Neuron (in vitro differentiated cells): ENCODE data around the gene MICOS13.
"Not testable (repeated sequence)": the region's sequence is repeated elsewhere in the genome, so short reads cannot be mapped to it uniquely, and the experiment has no call there.

Source experiments
- H2AFZ ChIP-seq: one replicate; pipeline ENCODE4 v1.6.1; 2013; ENCODE audit warnings: low read depth, mild to moderate bottlenecking, inconsistent platforms, low read length, moderate library complexity
- H3K27me3 ChIP-seq: one replicate; pipeline ENCODE4 v1.6.1; 2013; ENCODE audit warnings: low read length; ENCODE audit not compliant: insufficient read depth
- H3K36me3 ChIP-seq: one replicate; pipeline ENCODE4 v1.6.1; 2013; ENCODE audit warnings: low read length; ENCODE audit not compliant: insufficient read depth
- H3K4me1 ChIP-seq: one replicate; pipeline ENCODE4 v1.6.1; 2013; ENCODE audit warnings: low read length; ENCODE audit not compliant: insufficient read depth
- H3K4me3 ChIP-seq: 2 replicates; pipeline ENCODE4 v1.5.1; 2013; ENCODE audit warnings: mild to moderate bottlenecking, low read length, moderate library complexity
- H3K9me3 ChIP-seq: one replicate; pipeline ENCODE4 v1.6.1; 2013; ENCODE audit warnings: low read length

The MICOS13 gene

GRCh38 chr19:5707576-5708575, 27.6 kb upstream of the MICOS13 start:
- Histone ChIP-seq H3K9me3 (peaks cover 5% of the 10 kb centered on the region), H3K4me1 (no peaks in the 10 kb centered on the region), H3K4me3 (no peak overlapping the region), H3K27me3 (no peaks in the 10 kb centered on the region), H2AFZ (no peak overlapping the region), H3K36me3 (peaks cover 79% of the 10 kb centered on the region)

GRCh38 chr19:5706876-5707573, 26.7 kb upstream of the MICOS13 start:
- H3K4me1 ChIP-seq = no peaks in the 10 kb centered on the region

GRCh38 chr19:5705552-5705951, 25.2 kb upstream of the MICOS13 start:
- peaks cover 7% of the 10 kb centered on the region for H3K9me3 ChIP-seq
- no peak overlapping the region for H2AFZ ChIP-seq
- no peaks in the 10 kb centered on the region for H3K27me3 ChIP-seq
- peaks cover 64% of the 10 kb centered on the region for H3K36me3 ChIP-seq
- H3K4me3 ChIP-seq = no peak overlapping the region
- H3K4me1 ChIP-seq = no peaks in the 10 kb centered on the region

More at GRCh38 chr19:5706876-5707573, 26.7 kb upstream of the MICOS13 start:
- H3K4me3 ChIP-seq = no peak overlapping the region
- peaks cover 5% of the 10 kb centered on the region for H3K9me3 ChIP-seq
- H2AFZ ChIP-seq = no peak overlapping the region
- no peaks in the 10 kb centered on the region for H3K27me3 ChIP-seq
- H3K36me3 ChIP-seq = peaks cover 72% of the 10 kb centered on the region

GRCh38 chr19:5703819-5704818, 23.8 kb upstream of the MICOS13 start:
- H3K36me3 ChIP-seq = peaks cover 62% of the 10 kb centered on the region
- no peaks in the 10 kb centered on the region for H3K27me3 ChIP-seq
- H3K4me3 ChIP-seq = no peak overlapping the region
- H3K4me1 ChIP-seq = no peaks in the 10 kb centered on the region
- H2AFZ ChIP-seq = no peak overlapping the region
- H3K9me3 ChIP-seq = peaks cover 7% of the 10 kb centered on the region

DNA sequence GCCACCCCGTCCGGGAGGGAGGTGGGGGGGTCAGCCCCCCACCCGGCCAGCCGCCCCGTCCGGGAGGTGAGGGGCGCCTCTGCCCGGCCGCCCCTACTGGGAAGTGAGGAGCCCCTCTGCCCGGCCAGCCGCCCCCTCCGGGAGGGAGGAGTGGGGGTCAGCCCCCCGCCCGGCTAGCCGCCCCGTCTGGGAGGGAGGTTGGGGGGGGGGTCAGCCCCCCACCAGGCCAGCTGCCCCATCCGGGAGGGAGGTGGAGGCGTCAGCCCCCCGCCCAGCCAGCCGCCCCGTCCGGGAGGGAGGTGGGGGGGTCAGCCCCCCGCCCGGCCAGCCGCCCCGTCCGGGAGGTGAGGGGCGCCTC, 21.7 kb upstream of the MICOS13 start:
- H3K4me3 ChIP-seq, H3K9me3 ChIP-seq, H3K4me1 ChIP-seq, H3K27me3 ChIP-seq, H2AFZ ChIP-seq: not testable (repeated sequence)
- H3K36me3 ChIP-seq = peaks cover 61% of the 10 kb centered on the region

GRCh38 chr19:5700455-5701092, 20.3 kb upstream of the MICOS13 start:
- Histone ChIP-seq H3K4me1 (no peaks in the 10 kb centered on the region), H3K36me3 (peaks cover 63% of the 10 kb centered on the region), H3K4me3 (no peak overlapping the region), H2AFZ (no peak overlapping the region), H3K27me3 (no peaks in the 10 kb centered on the region), H3K9me3 (peaks cover 7% of the 10 kb centered on the region)

GRCh38 chr19:5698635-5699422, 18.5 kb upstream of the MICOS13 start:
- H2AFZ ChIP-seq = no peak overlapping the region
- H3K36me3 ChIP-seq = peaks cover 63% of the 10 kb centered on the region
- no peaks in the 10 kb centered on the region for H3K4me1 ChIP-seq
- peaks cover 7% of the 10 kb centered on the region for H3K9me3 ChIP-seq
- H3K27me3 ChIP-seq = no peaks in the 10 kb centered on the region
- H3K4me3 ChIP-seq = no peak overlapping the region

DNA sequence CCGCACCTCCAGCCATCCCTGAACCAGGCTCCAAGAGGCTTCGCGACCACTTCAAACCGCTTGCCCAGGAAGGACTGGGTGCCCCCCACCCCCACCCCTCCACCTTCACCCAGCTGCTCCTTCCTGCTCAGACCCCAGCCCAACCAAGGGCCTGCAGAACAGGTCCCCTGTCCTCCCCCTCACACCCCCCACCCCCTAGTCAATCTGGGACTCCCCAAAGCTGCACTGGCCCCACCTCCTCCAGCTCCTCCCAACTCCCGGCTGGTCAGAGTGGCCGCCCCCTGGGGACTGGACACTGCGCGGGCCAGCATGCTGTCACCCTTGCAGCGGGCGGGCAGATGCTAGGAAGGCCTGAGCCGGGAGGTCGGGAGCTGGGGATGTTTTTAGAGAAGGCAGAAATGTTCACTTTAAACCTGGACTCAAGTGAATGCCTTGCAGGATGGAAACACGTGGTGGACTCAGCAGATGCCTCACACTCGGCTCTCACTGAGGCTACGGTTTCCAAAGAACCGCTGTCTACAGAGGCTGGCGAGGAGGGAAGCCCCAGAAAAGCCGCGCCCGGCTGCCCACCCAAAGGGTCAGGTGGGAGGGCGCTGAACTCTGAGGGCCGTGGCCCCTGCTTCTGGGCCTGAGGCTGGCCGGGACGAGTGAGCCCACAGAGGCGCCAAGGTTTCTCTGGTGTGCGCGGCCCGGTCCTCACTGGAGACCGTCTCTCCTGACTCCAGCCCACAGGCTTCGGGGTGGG, 17.7 kb upstream of the MICOS13 start:
- no peak overlapping the region for H2AFZ ChIP-seq
- H3K4me3 ChIP-seq = no peak overlapping the region
- no peaks in the 10 kb centered on the region for H3K4me1 ChIP-seq
- H3K27me3 ChIP-seq = no peaks in the 10 kb centered on the region
- peaks cover 63% of the 10 kb centered on the region for H3K36me3 ChIP-seq
- H3K9me3 ChIP-seq = peaks cover 2% of the 10 kb centered on the region

DNA sequence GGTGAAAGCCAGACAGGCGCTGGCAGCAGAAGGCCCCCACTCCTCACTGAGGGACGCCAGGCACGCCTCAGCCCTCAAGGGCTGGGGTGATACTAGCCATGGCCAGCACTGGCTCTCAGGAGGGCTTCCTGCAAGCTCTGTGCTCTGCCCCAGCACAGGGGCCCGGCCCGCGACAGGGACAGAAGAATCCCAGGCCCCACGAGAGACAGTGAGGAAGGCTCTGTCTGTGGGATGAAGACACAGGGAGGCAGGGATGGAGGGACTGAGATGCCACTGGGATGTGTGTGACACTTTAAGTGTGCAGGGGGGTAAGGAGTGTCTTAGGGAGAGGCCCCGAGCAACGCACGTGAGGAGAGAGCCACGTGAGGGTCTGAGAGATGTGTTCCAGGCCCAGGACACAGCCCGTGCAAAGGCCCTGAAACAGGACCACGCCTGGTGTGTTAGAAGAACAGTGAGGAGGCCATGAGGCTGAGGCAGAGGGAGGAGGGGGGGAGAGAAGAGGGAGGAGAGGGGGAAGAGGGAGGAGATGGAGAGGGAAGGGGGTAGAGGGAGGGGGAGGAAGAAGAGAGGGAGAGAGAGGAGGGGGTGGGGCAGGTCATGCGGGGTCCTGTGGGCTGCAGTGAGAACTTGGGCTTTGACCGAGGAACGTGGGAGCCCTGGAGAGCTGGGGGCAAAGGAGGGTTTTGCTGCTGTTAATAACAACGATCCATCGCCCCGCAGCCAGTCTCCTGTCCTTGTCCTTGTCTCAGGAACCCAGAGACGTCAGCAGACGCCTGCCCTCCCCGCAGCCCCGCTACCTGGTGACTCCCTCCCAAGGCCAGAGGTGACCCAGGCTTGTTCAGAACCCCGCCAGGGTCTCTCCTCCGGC, 16.9 kb upstream of the MICOS13 start:
- H3K4me1 ChIP-seq = no peaks in the 10 kb centered on the region
- H3K36me3 ChIP-seq = peaks cover 70% of the 10 kb centered on the region
- no peak overlapping the region for H3K4me3 ChIP-seq
- H2AFZ ChIP-seq = no peak overlapping the region
- H3K9me3 ChIP-seq = peaks cover 2% of the 10 kb centered on the region
- no peaks in the 10 kb centered on the region for H3K27me3 ChIP-seq

DNA sequence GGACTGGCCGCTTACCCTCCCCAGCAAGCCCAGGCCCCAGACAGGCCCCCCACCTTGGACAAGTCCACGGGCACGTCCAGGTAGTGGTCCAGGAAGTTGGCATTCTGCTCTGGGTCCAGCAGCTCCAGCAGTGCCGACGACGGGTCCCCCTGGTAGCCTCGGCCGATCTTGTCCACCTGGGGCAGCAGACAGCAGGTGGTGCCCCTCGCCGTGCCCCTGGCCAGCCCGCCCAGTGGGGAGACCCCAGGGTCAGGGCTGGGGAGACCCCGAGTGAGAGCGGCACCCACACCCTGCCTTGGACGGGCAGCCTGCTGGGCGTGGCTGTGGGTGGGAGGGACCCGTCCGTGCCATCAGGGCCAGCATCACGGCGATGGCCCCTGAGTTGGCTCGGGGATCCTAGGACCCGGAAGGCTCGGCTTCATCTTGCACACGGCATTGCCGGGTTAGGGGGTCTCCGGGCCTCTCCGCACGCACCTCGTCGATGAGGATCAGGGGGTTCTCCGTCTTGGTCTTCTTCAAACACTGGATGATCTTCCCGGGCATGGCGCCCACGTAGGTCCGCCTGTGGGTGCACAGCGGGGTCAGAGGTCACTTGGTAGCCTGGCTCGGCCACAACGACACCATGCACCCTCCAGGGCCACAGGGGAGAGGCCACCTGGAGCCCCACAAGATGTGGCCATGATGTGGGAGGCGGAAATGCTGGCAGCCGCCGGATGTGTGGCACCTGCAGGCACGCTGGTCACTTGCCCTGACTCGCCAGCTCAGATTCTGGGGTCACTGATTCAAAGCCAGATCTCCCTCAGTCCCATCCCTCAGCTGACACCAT, 16.1 kb upstream of the MICOS13 start:
- H3K36me3 ChIP-seq = peaks cover 78% of the 10 kb centered on the region
- no peak overlapping the region for H3K4me3 ChIP-seq
- peaks cover 6% of the 10 kb centered on the region for H3K4me1 ChIP-seq
- H3K9me3 ChIP-seq = peaks cover 2% of the 10 kb centered on the region
- no peaks in the 10 kb centered on the region for H3K27me3 ChIP-seq
- no peak overlapping the region for H2AFZ ChIP-seq
